RWPE2 (cell line): ENCODE data around the gene GEMIN4.
"Not testable (repeated sequence)": the region's sequence is repeated elsewhere in the genome, so short reads cannot be mapped to it uniquely, and the experiment has no call there.

Experiments
- ATAC-seq: fragments of 200-7000 bp; cut with Tn5 transposase; 3 replicates; pipeline ENCODE4 v1.9.1; 2021; ENCODE audit warnings: low read depth
- DNase-seq: peaks from one replicate; pipeline ENCODE4 v3.0.0-alpha.2; 2020; ENCODE audit warnings: low spot score
- H3K27ac ChIP-seq: fragments of 450-650 bp; 2 replicates; pipeline ENCODE4 v1.5.1; 2017; ENCODE audit warnings: mild to moderate bottlenecking; ENCODE audit not compliant: poor library complexity, severe bottlenecking
- H3K27me3 ChIP-seq: fragments of 250-450 bp; sonication (Bioruptor Pico); 2 replicates; pipeline ENCODE4 v1.5.1; 2021; ENCODE audit warnings: mild to moderate bottlenecking, moderate library complexity; ENCODE audit not compliant: insufficient read depth, poor library complexity, severe bottlenecking
- H3K36me3 ChIP-seq: fragments of 250-450 bp; sonication (Bioruptor Pico); 2 replicates; pipeline ENCODE4 v1.5.1; 2020; ENCODE audit warnings: low read depth, mild to moderate bottlenecking, moderate library complexity
- H3K4me1 ChIP-seq: fragments of 250-450 bp; sonication (Bioruptor Pico); 2 replicates; pipeline ENCODE4 v1.5.1; 2021; ENCODE audit warnings: mild to moderate bottlenecking, moderate library complexity; ENCODE audit not compliant: insufficient read depth, poor library complexity, severe bottlenecking
- H3K4me3 ChIP-seq: fragments of 250-450 bp; sonication (Bioruptor Pico); 2 replicates; pipeline ENCODE4 v1.5.1; 2021; ENCODE audit warnings: mild to moderate bottlenecking, moderate library complexity; ENCODE audit not compliant: severe bottlenecking
- H3K9me3 ChIP-seq: fragments of 250-450 bp; sonication (Bioruptor Pico); 2 replicates; pipeline ENCODE4 v1.5.1; 2021; ENCODE audit warnings: mild to moderate bottlenecking, moderate library complexity; ENCODE audit not compliant: severe bottlenecking
- CTCF ChIP-seq: fragments of 450-650 bp; IDR thresholded peaks from one replicate; pipeline ENCODE4 v1.5.1; 2017; ENCODE audit warnings: mild to moderate bottlenecking, moderate library complexity; ENCODE audit not compliant: poor library complexity, severe bottlenecking

Gene GEMIN4

GRCh38 chr17:794876-795275 lies 42.8 kb upstream of the GEMIN4 start:
- no peaks in the 10 kb centered on the region for H3K9me3 ChIP-seq
- no peak overlapping the region for H3K4me3 ChIP-seq
- H3K4me1 ChIP-seq: no peaks in the 10 kb centered on the region
- H3K27ac ChIP-seq: no peak overlapping the region
- H3K27me3 ChIP-seq: no peaks in the 10 kb centered on the region
- peak; percentile 63 for TF ChIP-seq CTCF
- no peak for DNase-seq
- ATAC-seq: no peak
- peaks cover 16% of the 10 kb centered on the region for H3K36me3 ChIP-seq

GRCh38 chr17:792277-792676 lies 40.2 kb upstream of the GEMIN4 start:
- H3K9me3 ChIP-seq: no peaks in the 10 kb centered on the region
- peaks cover 32% of the 10 kb centered on the region for H3K36me3 ChIP-seq
- ATAC-seq: no peak
- TF ChIP-seq CTCF: no peak
- peaks cover 12% of the 10 kb centered on the region for H3K4me1 ChIP-seq
- no peak for DNase-seq
- H3K4me3 ChIP-seq: no peak overlapping the region
- H3K27ac ChIP-seq: peak overlapping the region; percentile 1
- H3K27me3 ChIP-seq: no peaks in the 10 kb centered on the region

- Histone ChIP-seq H3K9me3 (no peaks in the 10 kb centered on the region), H3K4me1 (peaks cover 12% of the 10 kb centered on the region), H3K36me3 (peaks cover 32% of the 10 kb centered on the region), H3K27ac (peak overlapping the region; percentile 30), H3K27me3 (no peaks in the 10 kb centered on the region), H3K4me3 (no peak overlapping the region)
- DNase-seq (no peak), ATAC-seq (no peak)
- TF ChIP-seq CTCF: no peak
Measured at GRCh38 chr17:791829-792228, 39.8 kb upstream of the GEMIN4 start.

- peak; percentile 35 for ATAC-seq
- not testable (repeated sequence) for H3K9me3 ChIP-seq, H3K27me3 ChIP-seq, DNase-seq
- H3K4me3 ChIP-seq: peak overlapping the region; percentile 6
- H3K4me1 ChIP-seq: peaks cover 12% of the 10 kb centered on the region
- H3K27ac ChIP-seq: peak overlapping the region; percentile 30
- peaks cover 35% of the 10 kb centered on the region for H3K36me3 ChIP-seq
Measured at GRCh38 chr17:790874-791247, 38.8 kb upstream of the GEMIN4 start.

GRCh38 chr17:789931-790873 lies 38.1 kb upstream of the GEMIN4 start:
- peak overlapping the region; percentile 78 for H3K27ac ChIP-seq
- H3K4me1 ChIP-seq: peaks cover 12% of the 10 kb centered on the region
- ATAC-seq (peak; percentile 69), DNase-seq (peak; percentile 88)
- not testable (repeated sequence) for H3K4me3 ChIP-seq, H3K27me3 ChIP-seq, H3K9me3 ChIP-seq
- peaks cover 39% of the 10 kb centered on the region for H3K36me3 ChIP-seq
